ENCODE results near the gene OVAAL.

The OVAAL gene
- 0 reads per million in 2 donors for total RNA-seq

DNA sequence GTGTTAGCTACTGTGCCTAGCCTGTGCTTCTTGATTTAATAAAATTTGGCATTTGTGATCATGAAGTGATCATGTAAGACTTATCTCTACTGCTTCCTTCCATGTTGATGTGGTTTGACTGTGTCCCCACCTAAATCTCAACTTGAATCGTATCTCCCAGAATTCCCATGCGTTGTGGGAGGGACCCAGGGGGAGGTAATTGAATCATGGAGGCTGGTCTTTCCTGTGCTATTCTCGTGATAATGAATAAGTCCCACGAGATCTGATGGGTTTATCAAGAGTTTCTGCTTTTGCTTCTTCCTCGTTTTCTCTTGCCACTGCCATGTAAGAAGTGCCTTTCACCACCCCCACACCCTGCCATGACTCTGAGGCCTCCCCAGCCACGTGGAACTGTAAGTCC is at the start of gene OVAAL:
TSS of gene OVAAL (plus strand) at position 301 of the 400 bp plus-strand sequence.
- DNase-seq: no peak

DNA sequence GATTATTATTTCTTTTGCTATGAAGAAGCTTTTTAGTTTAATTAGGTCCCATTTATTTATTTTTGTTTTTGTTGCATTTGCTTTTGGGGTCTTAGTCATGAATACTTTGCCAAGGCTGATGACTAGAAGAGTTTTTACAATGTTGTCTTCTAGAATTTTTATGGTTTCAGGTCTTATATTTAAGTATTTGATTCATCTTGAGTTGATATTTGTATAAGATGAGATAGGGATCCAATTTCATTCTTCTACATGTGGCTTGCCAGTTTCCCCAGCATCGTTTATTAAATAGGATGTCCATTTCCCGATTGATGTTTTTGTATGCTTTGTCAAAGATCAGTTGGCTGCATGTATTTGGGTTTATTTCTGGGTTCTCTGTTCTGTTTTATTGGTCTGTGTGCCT is 47.9 kb upstream of the OVAAL start:
- no peak for DNase-seq

DNA sequence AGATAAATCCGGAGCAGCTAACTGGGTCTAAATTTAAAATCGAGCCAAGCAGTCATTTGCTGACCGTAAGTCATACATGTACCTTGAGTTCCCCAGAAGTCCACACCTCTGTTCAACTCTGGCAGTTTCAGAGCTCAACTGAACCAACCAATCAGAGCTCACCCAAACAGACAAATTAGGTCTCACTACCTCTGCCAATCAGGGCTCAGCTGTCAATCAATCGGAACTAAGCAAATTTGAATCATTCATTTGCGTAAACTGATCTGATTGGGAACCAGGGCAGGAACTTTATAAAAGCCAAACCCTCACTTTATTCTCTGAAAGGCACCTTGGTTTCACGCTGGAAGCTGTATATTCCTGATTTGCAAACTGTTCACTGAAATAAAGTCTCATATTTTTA is 45.2 kb upstream of the OVAAL start:
- no peak for DNase-seq

DNA sequence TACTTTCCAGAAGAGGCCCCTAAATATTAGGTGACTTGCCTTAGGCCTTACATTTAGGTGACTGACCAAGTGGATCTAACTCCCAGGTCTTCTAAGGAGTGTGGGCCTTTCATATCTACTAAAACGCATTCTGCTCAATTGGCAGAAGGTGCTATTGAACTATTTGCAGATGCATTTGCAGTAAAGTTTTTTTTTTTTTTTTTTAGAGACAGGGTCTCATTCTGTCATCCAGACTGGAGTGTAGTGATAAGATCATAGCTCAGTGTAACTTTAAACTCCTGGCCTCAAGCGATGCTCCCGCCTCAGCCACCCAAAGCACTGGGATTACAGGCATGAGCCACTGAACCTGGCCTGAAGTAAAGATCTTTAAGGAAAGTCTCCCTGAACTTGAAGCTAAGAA is 43.4 kb upstream of the OVAAL start:
- DNase-seq: no peak

DNA sequence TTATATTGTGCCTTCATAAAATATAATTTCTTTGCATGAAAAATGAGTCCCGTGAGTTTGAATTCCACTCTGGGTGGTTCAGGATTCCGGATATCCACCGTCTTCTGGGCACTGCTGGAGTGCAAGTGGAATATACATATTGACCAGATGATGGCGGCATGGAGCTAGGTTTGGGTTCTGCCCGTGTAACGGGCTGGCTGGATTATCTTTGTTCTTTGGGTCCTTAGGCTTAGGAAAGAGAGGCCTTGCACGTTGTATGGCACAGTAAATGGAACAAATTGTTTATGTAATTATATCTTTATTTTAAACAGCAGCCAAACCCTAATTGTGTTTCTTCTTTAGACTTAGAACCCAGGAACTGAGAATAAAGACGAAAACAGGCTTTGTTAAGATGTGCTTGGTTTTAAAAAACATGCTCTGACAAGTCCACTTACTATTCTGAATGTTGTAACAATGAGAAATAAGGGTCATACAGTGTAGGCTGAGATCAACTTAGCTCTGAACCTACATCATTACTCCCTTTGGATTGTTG is 42.8 kb upstream of the OVAAL start:
- no peak for DNase-seq

DNA sequence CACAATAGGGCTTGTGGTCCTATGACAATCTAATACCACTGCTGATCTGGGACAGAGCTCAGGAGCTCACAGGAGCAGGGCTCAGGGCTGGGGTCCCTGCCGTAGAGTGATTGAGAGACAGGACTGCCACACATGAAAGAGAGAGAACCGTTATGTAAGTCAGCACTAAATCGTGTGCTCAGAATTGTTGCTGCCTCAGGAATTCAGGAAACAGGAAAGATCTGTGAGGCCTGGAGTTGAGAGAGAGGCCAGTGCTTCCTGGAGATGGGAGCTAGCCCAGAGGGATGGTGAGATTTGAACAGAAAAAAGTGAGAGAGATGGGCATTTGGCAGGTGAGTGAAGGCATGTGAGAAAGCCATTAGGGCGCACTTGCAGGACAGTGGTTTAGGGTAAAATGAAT is 38.9 kb upstream of the OVAAL start:
- DNase-seq: no peak

DNA sequence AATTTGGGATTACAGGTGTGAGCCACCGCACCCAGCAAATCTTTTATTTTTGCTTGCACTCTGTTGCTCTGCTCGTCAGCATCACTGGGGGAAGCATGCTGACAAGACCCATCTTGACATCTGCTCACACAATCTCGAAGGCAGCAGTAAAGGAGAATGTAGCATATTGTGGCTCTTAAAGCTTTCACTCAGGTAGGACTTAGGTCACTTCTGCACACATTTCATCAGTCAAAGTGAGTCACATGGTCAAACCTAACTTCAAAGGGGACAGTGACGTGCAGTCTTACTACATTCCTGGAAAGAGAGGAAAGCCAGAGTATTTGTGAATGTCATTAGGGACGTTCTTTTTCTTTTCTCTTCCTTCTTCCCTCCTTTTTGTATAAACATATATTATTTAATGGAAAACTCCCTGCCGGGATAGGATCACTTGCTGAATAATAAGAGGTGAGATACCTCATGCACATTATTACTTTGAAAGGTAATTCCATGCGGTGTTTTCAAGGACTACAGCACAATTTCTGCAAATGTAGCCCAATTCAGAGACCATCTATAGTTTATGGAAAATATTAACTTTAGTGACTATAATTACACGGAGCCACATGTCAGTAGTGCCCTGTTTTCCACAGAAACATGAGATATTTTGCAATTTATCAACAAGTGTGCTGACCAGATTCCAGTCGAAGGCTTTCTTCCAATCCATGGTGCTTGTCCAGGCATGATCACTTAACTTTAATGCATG is 37.1 kb upstream of the OVAAL start:
- DNase-seq: no peak

DNA sequence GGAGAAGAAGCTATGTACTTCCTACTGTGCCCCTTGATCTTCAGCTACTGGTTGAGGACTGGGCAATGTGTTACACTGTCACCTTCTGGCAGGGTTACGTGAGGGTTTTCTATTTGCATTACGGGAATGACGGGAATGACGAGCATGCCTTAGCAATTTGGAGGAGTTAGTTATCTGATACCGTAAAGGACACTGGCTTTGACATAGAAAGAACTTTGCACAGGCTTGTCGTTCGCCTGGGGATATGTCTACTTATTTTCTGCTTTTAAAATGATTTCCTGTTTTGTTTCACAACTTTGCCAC is 36.6 kb upstream of the OVAAL start:
- no peak for DNase-seq

DNA sequence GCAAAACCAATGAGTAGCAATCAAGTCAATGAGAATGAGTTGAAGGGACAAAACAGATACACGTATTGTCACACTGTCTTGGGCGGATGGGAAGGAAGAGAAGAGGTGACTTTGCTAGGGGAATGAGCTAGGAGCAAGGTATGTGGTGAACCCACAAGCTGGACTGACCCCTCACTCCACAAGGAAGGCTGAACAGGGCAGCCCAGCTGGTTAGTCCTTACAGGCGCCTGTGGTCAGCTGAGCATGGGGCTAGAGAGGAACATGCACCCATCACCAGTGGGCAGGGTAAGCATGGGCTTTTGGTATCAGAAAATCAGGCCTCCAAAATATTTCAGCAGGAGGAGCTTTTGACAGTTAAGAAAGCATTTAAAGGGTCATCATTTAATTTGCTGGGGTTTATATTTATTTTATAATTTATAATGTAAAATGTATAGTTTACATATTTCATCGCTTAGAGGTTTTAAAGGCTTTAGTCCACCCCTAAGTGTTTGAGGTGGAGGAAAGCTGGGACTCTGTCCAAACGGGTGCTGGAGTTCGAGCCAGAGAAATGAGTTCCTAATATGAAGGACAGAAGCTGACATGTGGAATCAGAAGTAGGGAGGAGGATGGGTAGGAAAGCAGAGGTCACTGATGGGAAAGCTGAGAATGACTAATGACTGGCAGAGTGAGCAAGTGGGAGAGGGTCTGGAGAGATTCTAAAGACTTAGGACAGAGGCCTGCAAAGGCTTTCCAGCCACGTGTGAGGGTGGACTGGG is 34.4 kb upstream of the OVAAL start:
- no peak for DNase-seq

DNA sequence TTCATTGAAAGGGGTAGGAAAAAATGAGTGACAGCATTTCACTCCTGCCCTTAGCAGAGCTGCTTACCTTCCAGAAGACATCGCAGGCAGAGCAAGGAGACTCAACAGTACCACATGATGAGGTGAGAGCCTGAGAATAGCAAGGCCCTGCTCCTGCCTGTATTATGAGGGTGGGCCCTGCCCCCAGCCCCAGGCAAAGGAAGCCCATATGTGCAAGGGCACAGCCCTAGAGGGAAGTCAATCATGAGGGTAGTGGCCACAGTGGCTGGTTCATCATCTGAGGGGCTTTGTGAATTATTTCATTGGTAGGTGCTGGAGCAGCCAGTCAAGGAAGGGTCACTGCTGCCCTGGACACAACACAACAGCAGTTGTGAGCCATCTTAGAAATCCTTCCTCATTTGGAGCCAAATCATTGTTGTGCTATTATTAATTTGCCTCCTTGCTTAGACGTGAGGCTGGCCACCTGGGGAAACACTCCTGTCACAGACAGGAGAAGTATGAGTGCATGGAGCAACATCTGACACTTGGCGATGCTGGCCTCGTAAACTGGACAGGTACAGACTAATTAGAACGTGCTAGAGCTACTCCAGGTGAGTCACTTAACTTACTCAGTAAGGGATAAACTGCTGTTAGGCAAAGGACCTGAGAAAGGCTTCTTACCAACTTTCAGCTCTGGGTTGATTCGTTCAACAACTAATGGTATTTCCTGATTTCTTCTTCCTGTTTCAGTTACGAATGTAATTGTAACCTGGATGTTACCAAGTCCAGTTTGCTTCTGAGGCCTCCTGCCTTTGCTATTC is 33.6 kb upstream of the OVAAL start:
- no peak for DNase-seq

DNA sequence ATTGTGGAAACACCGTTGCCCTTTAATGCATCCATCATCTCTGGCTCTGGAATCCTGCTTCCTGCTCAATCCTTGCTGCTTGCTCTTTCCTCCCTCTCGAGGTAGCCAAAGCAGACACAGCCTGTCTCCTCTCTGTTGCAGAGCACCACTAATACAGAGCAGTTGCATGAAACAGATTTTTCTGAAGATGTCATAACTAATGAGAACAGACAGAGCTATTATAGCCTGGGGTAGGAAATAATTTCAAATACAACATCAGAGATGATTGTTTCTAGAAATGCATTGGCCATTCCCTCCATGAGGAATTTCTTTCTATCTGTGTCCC is 33.1 kb upstream of the OVAAL start:
- no peak for DNase-seq

DNA sequence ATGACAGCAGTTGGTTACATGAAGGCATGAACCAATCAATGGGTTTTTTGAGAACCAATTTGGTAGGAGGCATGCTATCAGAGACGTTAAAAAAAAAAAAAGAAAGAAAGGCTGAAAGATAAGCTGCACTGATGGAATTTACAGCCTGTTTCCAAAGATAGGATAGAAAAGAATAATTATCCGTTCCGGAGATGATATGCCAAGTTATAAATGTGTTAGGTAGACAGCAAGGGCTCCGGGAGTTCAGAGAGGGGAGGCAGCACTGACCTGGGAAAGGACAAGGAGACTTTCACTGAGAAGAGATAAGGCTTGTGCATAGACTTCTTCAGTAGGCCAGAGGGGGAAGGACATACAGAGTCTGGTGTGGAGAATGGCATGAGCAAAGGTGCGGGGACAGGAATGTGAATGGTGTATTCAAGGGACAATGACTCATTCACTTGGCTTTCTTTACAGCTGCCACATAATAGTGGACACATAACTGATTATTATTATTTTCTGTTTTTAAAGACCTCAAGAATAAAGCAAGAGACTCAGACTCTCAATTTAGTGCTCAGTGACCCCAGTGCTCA is 31.6 kb upstream of the OVAAL start:
- DNase-seq: no peak

DNA sequence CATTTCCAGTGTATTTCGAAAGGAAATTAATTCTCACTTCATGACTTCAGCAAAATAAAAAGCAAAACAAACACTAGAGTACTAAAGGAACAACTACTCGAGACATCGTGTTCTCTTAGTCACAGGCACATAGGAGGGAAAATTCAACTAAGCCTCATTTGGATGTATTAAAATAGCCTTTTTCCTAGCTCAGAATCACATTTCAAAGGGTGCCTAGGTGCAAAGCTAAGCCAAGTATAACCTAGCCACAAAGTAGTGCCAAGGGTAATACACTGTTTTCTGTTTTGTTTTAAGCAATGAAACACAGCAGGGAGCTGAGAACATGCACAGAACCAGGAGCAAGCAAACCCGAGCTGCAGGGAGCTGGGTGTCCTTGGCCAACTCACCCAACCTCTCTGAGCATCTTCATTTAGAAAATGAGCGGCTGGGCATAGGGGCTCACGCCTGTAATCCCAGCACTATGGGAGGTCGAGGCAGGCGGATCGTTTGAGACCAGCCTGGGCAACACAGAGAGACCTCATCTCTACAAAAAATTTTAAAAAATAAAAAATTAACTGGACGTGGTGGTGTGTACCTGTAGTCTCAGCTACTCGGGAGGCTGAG is 29.8 kb upstream of the OVAAL start:
- no peak for DNase-seq

DNA sequence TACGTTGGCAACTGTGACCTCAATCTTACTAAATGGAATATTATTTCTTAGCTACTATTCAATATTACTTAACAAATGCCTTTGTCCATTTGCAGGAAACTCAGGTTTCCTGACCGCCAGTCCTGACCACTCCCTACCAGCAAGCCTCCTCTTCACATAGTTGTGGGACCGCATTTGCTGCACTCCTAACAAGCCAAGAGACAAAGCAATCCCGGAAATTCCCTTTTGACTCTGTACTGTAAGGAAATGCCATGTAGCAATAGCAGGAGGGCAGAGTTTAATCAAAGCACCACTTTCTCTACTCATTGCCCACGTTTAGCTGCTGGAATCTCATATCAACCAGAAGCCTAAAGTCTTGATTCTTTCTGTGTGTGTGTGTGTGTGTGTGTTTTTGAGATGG is 28.3 kb upstream of the OVAAL start:
- DNase-seq: no peak

DNA sequence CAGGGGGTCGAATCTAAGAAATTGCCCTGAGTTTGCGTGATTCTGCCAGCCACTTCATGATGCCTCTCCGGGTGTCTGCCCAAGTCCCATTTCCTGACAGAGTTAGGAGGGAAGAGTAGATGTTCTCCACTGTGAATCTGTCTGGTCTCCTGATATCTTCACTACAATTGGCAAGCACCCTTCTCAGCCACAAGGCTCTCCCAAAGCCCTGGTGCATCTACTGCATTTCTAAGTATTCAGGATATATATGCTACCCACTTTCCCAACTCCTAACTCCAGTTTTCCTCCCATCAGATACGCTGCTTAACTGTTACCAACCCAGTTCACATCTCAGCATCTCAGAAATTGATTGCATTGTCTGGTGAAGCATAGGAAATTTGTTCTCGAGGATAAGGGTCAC is 25.9 kb upstream of the OVAAL start:
- no peak for DNase-seq

DNA sequence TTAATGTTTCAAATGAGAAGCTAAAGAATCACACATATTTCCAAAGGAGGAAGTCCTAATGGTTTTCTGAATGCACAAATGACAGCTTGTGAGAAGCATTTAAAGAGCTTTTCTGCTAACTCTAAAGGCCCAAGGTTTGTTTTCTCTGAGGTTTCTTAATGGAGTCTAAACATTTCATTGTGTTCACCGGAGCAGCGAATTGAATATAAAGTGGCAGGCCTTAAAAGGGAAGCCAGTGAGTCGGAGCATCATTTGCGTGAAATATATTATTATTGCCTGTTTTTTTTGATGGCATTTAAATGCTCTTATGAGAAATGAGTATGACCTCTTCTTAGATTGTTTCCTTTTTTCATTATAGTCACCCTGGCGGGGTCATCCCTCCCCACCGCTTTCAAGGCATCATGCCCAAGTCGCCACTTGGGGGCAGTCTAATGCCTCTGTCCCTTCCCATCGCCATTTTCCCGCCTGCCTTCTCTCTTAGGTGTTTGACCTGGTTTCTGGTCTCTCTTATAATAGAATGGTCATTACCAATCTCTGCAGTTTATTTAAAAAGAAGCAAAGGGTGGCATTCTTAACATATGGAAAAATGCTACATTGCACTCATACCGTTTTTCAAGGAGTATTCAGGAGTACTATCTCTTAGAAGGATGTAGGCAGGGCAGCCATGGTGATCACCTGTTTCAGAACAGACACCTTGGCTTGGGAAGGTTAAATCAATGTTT is 25.3 kb upstream of the OVAAL start:
- DNase-seq: no peak

DNA sequence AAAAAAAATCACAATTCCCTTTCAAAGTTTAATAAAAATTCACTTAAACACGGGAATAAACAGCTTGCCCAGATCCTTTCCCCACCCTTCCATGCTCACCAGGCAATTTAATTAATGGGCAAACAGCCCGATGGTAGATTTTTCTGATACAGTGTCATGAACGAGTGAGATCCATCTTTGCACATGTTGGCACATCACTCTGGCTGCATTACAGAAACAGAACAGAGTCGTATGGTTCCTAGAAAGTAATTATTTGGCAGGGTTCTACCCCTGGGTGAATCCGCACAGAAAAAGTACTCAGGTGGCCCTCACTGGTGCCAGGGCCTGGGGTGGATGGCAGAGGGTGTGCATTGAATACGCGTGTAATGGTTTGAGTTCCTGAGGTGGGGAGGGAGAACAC is 24.6 kb upstream of the OVAAL start:
- DNase-seq: no peak

DNA sequence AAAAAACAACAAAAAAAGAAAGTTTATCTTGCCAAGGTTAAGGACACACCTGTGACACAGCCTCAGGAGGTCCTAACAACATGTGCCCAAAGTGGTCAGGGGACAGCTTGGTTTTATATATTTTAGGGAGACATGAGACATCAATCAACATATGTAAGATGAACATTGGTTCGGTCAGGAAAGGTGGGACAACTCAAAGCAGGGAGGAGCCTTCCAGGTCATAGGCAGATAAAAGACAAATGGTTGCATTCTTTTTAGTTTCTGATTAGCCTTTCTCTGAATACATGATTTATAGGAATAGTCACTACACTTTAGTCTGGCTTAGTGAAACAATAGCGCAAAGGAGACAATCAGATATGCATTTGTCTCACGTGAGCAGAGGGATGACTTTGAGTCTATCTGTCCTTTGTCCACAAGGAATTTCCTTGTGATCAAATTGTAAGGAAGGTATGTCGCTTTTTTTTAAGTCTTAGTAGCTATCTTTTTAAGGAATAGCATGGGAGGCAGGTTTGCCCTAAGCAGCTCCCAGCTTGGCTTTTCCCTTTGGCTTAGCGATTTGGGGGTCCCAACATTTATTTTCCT is 23.3 kb upstream of the OVAAL start:
- DNase-seq: no peak

DNA sequence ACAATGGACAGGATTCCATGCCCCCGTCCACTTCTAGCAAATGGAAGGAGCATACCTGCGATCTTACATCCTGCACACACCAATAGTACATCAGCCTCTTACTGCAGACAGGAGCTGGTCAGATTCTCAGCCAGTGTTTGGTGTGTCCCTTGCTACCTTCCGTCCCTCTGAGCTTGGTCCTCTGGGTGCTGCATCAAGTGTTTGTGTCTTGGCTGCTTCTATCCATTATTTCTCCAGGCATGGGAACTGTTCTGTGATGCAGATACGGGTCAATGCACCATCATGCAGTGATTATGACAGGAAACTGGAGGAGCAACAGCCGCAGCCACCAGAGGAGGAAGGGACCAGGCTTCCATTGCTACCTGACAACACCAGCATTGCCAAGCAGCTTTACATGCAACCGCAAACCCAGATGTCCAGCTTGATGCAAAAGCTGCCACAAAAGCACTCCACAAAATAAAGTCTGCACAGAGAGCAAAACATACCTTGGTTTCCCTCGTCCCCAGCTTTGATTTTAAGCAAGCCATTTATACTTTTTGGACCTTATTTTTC is 21.9 kb upstream of the OVAAL start:
- no peak for DNase-seq

DNA sequence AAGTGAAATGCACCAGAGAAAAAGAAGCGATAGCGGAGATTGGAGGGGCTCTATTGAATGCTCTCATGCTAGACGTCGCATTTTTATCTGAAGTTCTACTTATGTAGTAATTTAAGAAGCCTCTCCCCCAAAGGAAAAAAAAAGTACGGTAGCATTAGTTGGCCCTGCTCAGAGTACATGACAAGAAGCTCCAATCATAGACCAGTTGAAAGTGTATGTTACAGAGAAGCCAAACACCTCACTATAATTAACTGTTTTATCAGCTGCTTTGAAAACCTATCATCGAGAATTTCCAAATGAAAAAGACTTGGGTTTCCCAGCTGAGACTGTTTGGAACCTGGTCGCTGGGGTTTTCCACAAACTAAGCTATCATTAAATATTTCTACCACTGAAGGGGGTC is 19.6 kb upstream of the OVAAL start:
- DNase-seq: no peak

All from activated gamma-delta T cell (primary cell).